Measurements from ENCODE around the gene STAMBPL1. TPM values are rescaled to one million over a fixed set of nuclear protein-coding genes. Genes with fewer than 3 reads are reported as not detected.

Gene STAMBPL1
- total RNA-seq, 1 donor from 2014 or later = 1.5 TPM

DNA sequence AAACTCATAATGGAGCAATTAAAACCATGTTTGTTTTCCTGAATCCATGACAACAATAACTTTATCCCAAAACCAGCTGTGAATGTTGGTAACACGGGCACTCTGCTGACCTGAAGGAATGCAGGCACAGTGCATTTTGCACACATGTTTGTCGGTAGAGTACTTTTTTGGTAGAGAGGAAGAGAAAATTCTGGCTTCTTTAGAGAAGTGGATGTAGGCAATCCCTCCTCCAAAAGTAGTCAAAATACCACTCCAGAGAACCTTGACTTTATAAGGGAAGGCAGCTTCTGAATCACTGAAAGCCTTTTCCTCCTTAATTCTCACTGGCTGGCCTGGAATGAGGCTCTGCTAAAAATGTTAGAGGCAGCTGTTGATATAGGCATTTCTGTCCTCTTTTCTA lies 88.3 kb downstream of the STAMBPL1 start:
- Histone ChIP-seq H3K4me3 (ENCODE audit: insufficient read depth, low read depth, low read length) (no peak overlapping the region), H3K4me2 (ENCODE audit: low read length) (no peak overlapping the region), H3K9me3 (ENCODE audit: insufficient read depth, low read depth, low read length) (no peaks in the 10 kb centered on the region), H3K79me2 (ENCODE audit: insufficient read depth, low read length) (no peaks in the 10 kb centered on the region), H2AFZ (ENCODE audit: low read depth, low read length) (no peak overlapping the region), H3K9ac (ENCODE audit: low read length) (no peak overlapping the region), H3K27me3 (ENCODE audit: insufficient read depth, low read length) (no peaks in the 10 kb centered on the region), H3K27ac (ENCODE audit: low read depth, low read length) (no peak overlapping the region), H3K36me3 (ENCODE audit: insufficient read depth, low read length) (no peaks in the 10 kb centered on the region), H4K20me1 (ENCODE audit: insufficient read depth, low read length) (no peaks in the 10 kb centered on the region), H3K4me1 (ENCODE audit: insufficient read depth, low read length) (no peaks in the 10 kb centered on the region)
- FAIRE-seq = no peak
- Mint-ChIP-seq H3K4me1 (ENCODE audit: low read depth, unreplicated experiment) (peaks cover 14% of the 10 kb centered on the region), H3K36me3 (ENCODE audit: low read depth, unreplicated experiment) (peaks cover 2% of the 10 kb centered on the region), H3K27me3 (ENCODE audit: low read depth, unreplicated experiment) (no peaks in the 10 kb centered on the region), H3K4me3 (ENCODE audit: unreplicated experiment) (no peak overlapping the region), H3K27ac (ENCODE audit: unreplicated experiment) (no peak overlapping the region), H3K9me3 (ENCODE audit: unreplicated experiment) (no peaks in the 10 kb centered on the region)
- DNase-seq (ENCODE audit: low read depth) = no peak
- TF ChIP-seq, protein P1, sequence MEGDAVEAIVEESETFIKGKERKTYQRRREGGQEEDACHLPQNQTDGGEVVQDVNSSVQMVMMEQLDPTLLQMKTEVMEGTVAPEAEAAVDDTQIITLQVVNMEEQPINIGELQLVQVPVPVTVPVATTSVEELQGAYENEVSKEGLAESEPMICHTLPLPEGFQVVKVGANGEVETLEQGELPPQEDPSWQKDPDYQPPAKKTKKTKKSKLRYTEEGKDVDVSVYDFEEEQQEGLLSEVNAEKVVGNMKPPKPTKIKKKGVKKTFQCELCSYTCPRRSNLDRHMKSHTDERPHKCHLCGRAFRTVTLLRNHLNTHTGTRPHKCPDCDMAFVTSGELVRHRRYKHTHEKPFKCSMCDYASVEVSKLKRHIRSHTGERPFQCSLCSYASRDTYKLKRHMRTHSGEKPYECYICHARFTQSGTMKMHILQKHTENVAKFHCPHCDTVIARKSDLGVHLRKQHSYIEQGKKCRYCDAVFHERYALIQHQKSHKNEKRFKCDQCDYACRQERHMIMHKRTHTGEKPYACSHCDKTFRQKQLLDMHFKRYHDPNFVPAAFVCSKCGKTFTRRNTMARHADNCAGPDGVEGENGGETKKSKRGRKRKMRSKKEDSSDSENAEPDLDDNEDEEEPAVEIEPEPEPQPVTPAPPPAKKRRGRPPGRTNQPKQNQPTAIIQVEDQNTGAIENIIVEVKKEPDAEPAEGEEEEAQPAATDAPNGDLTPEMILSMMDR (IDR thresholded peaks at IDR 0.05; ENCODE audit: insufficient read depth, low read depth, low read length) = no peak
- no peak for TF ChIP-seq EZH2 (IDR thresholded peaks at IDR 0.05; ENCODE audit: insufficient read depth, low read length)

DNA sequence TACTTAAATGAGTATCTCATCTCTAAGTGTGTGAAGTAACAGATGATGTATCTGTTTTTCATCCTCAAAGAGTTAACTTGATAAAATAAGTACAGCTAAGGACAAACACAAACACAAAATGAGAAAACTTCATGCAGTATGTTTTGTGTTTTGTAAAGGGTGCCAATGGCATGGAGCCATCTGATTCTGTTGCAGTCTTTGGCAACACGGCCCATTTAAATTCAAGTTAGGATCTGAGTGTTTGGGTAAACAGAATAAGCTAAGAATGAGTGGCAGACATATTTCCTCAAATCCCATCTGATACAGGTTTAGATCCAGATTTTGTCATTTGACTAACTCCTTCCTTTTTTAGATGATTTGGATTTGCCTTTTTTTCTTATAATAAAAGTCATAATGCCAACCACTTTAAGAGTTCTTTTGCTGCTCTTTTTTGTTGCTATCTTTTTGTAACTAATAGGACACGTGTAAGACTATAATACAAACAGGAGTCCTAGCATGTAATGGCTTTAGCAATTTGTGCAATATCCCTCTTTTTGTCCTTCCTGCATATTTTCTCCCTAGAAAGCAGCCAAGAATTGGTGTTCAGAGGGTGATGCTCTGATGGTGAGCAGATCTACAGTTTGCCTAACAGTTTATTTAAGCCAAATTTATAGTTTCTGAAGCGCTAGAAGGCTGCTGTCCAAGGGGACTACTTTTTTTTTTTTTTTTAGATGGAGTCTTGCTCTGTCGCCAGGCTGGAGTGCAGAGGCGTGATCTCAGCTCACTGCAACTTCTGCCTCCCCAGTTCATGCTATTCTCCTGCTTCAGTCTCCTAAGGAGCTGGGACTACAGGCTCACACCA lies 91.4 kb downstream of the STAMBPL1 start:
- Histone ChIP-seq H3K79me2 (ENCODE audit: insufficient read depth, low read length) (no peaks in the 10 kb centered on the region), H3K9me3 (ENCODE audit: insufficient read depth, low read depth, low read length) (no peaks in the 10 kb centered on the region), H4K20me1 (ENCODE audit: insufficient read depth, low read length) (no peaks in the 10 kb centered on the region), H2AFZ (ENCODE audit: low read depth, low read length) (no peak overlapping the region), H3K4me2 (ENCODE audit: low read length) (no peak overlapping the region), H3K9ac (ENCODE audit: low read length) (no peak overlapping the region), H3K27me3 (ENCODE audit: insufficient read depth, low read length) (no peaks in the 10 kb centered on the region), H3K4me1 (ENCODE audit: insufficient read depth, low read length) (peaks cover 6% of the 10 kb centered on the region), H3K4me3 (ENCODE audit: insufficient read depth, low read depth, low read length) (no peak overlapping the region), H3K27ac (ENCODE audit: low read depth, low read length) (no peak overlapping the region), H3K36me3 (ENCODE audit: insufficient read depth, low read length) (no peaks in the 10 kb centered on the region)
- TF ChIP-seq EZH2 (IDR thresholded peaks at IDR 0.05; ENCODE audit: insufficient read depth, low read length) = no peak
- TF ChIP-seq, protein P1 (IDR thresholded peaks at IDR 0.05; ENCODE audit: insufficient read depth, low read depth, low read length) = no peak
- DNase-seq (ENCODE audit: low read depth) (no peak), FAIRE-seq (no peak)
- Mint-ChIP-seq H3K27me3 (ENCODE audit: low read depth, unreplicated experiment) (no peaks in the 10 kb centered on the region), H3K4me1 (ENCODE audit: low read depth, unreplicated experiment) (peaks cover 8% of the 10 kb centered on the region), H3K36me3 (ENCODE audit: low read depth, unreplicated experiment) (no peaks in the 10 kb centered on the region), H3K9me3 (ENCODE audit: unreplicated experiment) (no peaks in the 10 kb centered on the region), H3K27ac (ENCODE audit: unreplicated experiment) (peak overlapping the region; percentile 7), H3K4me3 (ENCODE audit: unreplicated experiment) (no peak overlapping the region)

Other genes with a start within 250 kb of the STAMBPL1 start
- not detected in 2 replicates for gene LIPF, start 215.8 kb upstream of the STAMBPL1 start, total RNA-seq
- not detected in 2 replicates for gene LIPK, start 174.0 kb upstream of the STAMBPL1 start, total RNA-seq
- gene LIPN, start 120.2 kb upstream of the STAMBPL1 start, total RNA-seq = not detected in 2 replicates
- gene LIPM, start 77.5 kb upstream of the STAMBPL1 start, total RNA-seq = not detected in 2 replicates
- gene ANKRD22, start 28.4 kb upstream of the STAMBPL1 start, total RNA-seq = not detected in 2 replicates
- gene ACTA2, start 72.5 kb downstream of the STAMBPL1 start, total RNA-seq = 320 and 345 TPM in 2 replicates
- 32.3 and 32.6 TPM in 2 replicates for gene FAS, start 110.6 kb downstream of the STAMBPL1 start, total RNA-seq

Data from astrocyte (in vitro differentiated cells and primary cell).